K562 (cell line): ENCODE results near the gene PPP6C. TPM values are rescaled to one million over a fixed set of nuclear protein-coding genes. Genes with fewer than 3 reads are reported as not detected.

Experiments
- ADNP ChIP-seq: fragments of 200-800 bp; sonication (Bioruptor generic); IDR thresholded peaks from 2 replicates; pipeline ENCODE4 v1.6.1; 2016; ENCODE audit warnings: missing genetic modification characterization, missing compliant biosample characterization
- ARID2 ChIP-seq: fragments of 450-650 bp; IDR thresholded peaks from 2 replicates; pipeline ENCODE4 v1.6.1; 2017; ENCODE audit warnings: antibody characterized with exemption, mild to moderate bottlenecking
- BDP1 ChIP-seq: IDR thresholded peaks from 3 replicates; pipeline ENCODE4 v1.6.1; 2011; ENCODE audit not compliant: insufficient read length, insufficient read depth
- CBX2 ChIP-seq: fragments of 200-600 bp; sonication (generic); IDR thresholded peaks from one replicate; pipeline ENCODE4 v1.6.1; 2012; ENCODE audit warnings: mild to moderate bottlenecking, low read length, inconsistent platforms; ENCODE audit not compliant: insufficient read depth, poor library complexity, severe bottlenecking
- CSDE1 ChIP-seq, 2 experiments: fragments of 450-650 bp; IDR thresholded peaks; 2 replicates each; pipeline ENCODE4 v1.6.1; 2016; ENCODE audit warnings: mild to moderate bottlenecking in 1 of 2
- DDX20 ChIP-seq: fragments of 450-650 bp; IDR thresholded peaks from 2 replicates; pipeline ENCODE4 v1.6.1; 2016; ENCODE audit warnings: missing genetic modification characterization, low read depth, mild to moderate bottlenecking, missing compliant biosample characterization, moderate library complexity
- ERF ChIP-seq: fragments of 450-650 bp; formaldehyde crosslinking; IDR thresholded peaks from 2 replicates; pipeline ENCODE4 v1.4.0; 2020; ENCODE audit warnings: mild to moderate bottlenecking, mixed read lengths
- FOXM1 ChIP-seq, 2 experiments: fragments of 450-650 bp in 1 of 2; sonication (generic) in 1 of 2; formaldehyde crosslinking in 1 of 2; IDR thresholded peaks; 2 replicates each; pipeline versions ENCODE4 v1.6.1 to v1.9.0; 2017 to 2022; ENCODE audit warnings: low read depth in 2 of 2, mild to moderate bottlenecking in 2 of 2, missing genetic modification reagents in 1 of 2, moderate library complexity in 1 of 2
- HDAC8 ChIP-seq: fragments of 450-650 bp; IDR thresholded peaks from 2 replicates; pipeline ENCODE4 v1.6.1; 2016; ENCODE audit warnings: mild to moderate bottlenecking, missing genetic modification characterization, moderate library complexity, missing compliant biosample characterization
- KDM5B ChIP-seq: fragments of 200-600 bp; sonication (generic); IDR thresholded peaks from 2 replicates; pipeline ENCODE4 v1.6.1; 2012; ENCODE audit warnings: low read depth, mild to moderate bottlenecking, moderate library complexity, low read length, control low read depth, inconsistent platforms; ENCODE audit not compliant: insufficient replicate concordance
- KLF16 ChIP-seq: IDR thresholded peaks from 2 replicates; pipeline ENCODE4 v1.6.1; 2016; ENCODE audit warnings: antibody characterized with exemption
- MAX ChIP-seq: sonication (generic); formaldehyde crosslinking; IDR thresholded peaks from 2 replicates; pipeline ENCODE4 v1.9.0; 2022; ENCODE audit warnings: mild to moderate bottlenecking, missing genetic modification reagents
- NCOA1 ChIP-seq: fragments of 450-650 bp; IDR thresholded peaks from 2 replicates; pipeline ENCODE4 v1.6.1; 2016; ENCODE audit warnings: low read depth
- NFYB ChIP-seq: IDR thresholded peaks from 2 replicates; pipeline ENCODE4 v1.6.1; 2011; ENCODE audit warnings: mild to moderate bottlenecking, moderate library complexity; ENCODE audit not compliant: insufficient read length; ENCODE audit errors: extremely low read depth
- NR2F6 ChIP-seq: fragments of 450-650 bp; formaldehyde crosslinking; IDR thresholded peaks from 2 replicates; pipeline ENCODE4 v1.4.0; 2020; ENCODE audit warnings: mild to moderate bottlenecking
- RBM25 ChIP-seq: fragments of 200-400 bp; formaldehyde crosslinking; IDR thresholded peaks from 2 replicates; pipeline ENCODE4 v1.6.1; 2018; ENCODE audit warnings: low read length, low read depth, moderate library complexity; ENCODE audit not compliant: severe bottlenecking
- RFX7 ChIP-seq: fragments of 250-450 bp; sonication (Bioruptor Pico); IDR thresholded peaks from 2 replicates; pipeline ENCODE4 v1.5.1; 2021; ENCODE audit warnings: mild to moderate bottlenecking
- SMARCE1 ChIP-seq: fragments of 450-650 bp; IDR thresholded peaks from 2 replicates; pipeline ENCODE4 v1.7.1; 2016; ENCODE audit warnings: mild to moderate bottlenecking
- SUPT5H ChIP-seq: fragments of 450-650 bp; IDR thresholded peaks from 2 replicates; pipeline ENCODE4 v1.6.1; 2016
- TOE1 ChIP-seq, 2 experiments: fragments of 450-650 bp in 1 of 2; sonication (generic) in 1 of 2; formaldehyde crosslinking in 1 of 2; IDR thresholded peaks; 2 replicates each; pipeline versions ENCODE4 v1.7.1 to v1.8.0; 2016 to 2022; ENCODE audit warnings: borderline replicate concordance in 2 of 2, mild to moderate bottlenecking in 2 of 2, antibody characterized with exemption in 1 of 2, inconsistent platforms in 1 of 2, low read depth in 1 of 2, missing genetic modification reagents in 1 of 2, moderate library complexity in 1 of 2
- ZBTB12 ChIP-seq: fragments of 250-450 bp; sonication (Bioruptor Pico); IDR thresholded peaks from 2 replicates; pipeline ENCODE4 v1.4.0; 2020
- ZNF311 ChIP-seq: fragments of 250-450 bp; sonication (Bioruptor Pico); IDR thresholded peaks from 2 replicates; pipeline ENCODE4 v1.4.0; 2020; ENCODE audit warnings: mild to moderate bottlenecking, moderate library complexity
- ZNF589 ChIP-seq: fragments of 200-800 bp; sonication (Bioruptor generic); IDR thresholded peaks from 2 replicates; pipeline ENCODE4 v1.6.1; 2016; ENCODE audit warnings: low read depth, missing genetic modification characterization, missing compliant biosample characterization
- ZNF707 ChIP-seq: fragments of 250-450 bp; sonication (Bioruptor Pico); conservative IDR thresholded peaks from 2 replicates; pipeline ENCODE4 v1.8.0; 2022; ENCODE audit warnings: inconsistent platforms, mild to moderate bottlenecking, moderate library complexity
- ZNF766 ChIP-seq: fragments of 200-800 bp; sonication (Bioruptor generic); conservative IDR thresholded peaks from 2 replicates; pipeline ENCODE4 v1.6.1; 2016; ENCODE audit warnings: missing genetic modification characterization, missing compliant biosample characterization
- polyA plus RNA-seq, 8 experiments: library from polyadenylated mRNA; depleted of rRNA in 4 of 8; stranded (reverse) in 5 of 8; unstranded in 3 of 8; fragments of >200 nt; fragmentation: Nextera tagmentation in 2 of 8; fragmentation: Illumina TruSeq in 1 of 8; extraction: Ambion mirVana in 2 of 8; extraction: Trizol in 1 of 8; gene quantifications; 2 replicates each; pipeline versions ENCODE4 v1.2.1 to v1.2.3, GENCODE V29; 2011 to 2014; ENCODE audit warnings: inconsistent platforms in 1 of 8, missing spikeins in 1 of 8
- total RNA-seq, 7 experiments: library from RNA; depleted of rRNA in 6 of 7; stranded (reverse); fragments of >200 nt in 6 of 7; fragmentation: Illumina TruSeq in 2 of 7; extraction: Trizol in 2 of 7; gene quantifications; 2 replicates each; pipeline versions ENCODE4 v1.2.1 to v1.2.3, GENCODE V29; 2011 to 2021; ENCODE audit warnings: low replicate concordance in 1 of 7
- TF ChIP-seq, protein P1 (sequence below): fragments of 450-650 bp; conservative IDR thresholded peaks from 2 replicates; pipeline ENCODE4 v1.6.1; 2016; ENCODE audit warnings: missing genetic modification characterization, low read depth, mild to moderate bottlenecking, missing compliant biosample characterization, moderate library complexity

Gene PPP6C
- total and polyA plus RNA-seq, 9 of the 15 experiments (the other 6 are each of a cell fraction or from before 2014, with no cell fraction given) = 18.8 to 44.8 (median 38.3) TPM

GRCh38 chr9:125143377-125144090 lies 46.1 kb downstream of the PPP6C start, which contains the start of gene SCAI (continued):
- TF ChIP-seq ADNP (no peak), BDP1 (no peak), ZNF707 (no peak), ZNF311 (CRISPR knock-in tag) (no peak), DDX20 (tag) (no peak), CSDE1 (IDR thresholded peaks at IDR 0.05) (no peak), ERF (0 out of 2 replicates have a peak, but pooled peaks have one; percentile 53), TOE1 (IDR thresholded peaks at IDR 0.05; ENCODE audit: borderline replicate concordance) (peak; percentile 39; the same call in 1 of the 2 replicates), TOE1 (CRISPR knock-in tag; IDR thresholded peaks at IDR 0.05; ENCODE audit: borderline replicate concordance, low read depth) (no peak), ZBTB12 (CRISPR knock-in tag) (no peak), NFYB (peak; percentile 81), CBX2 (no peak), NCOA1 (no peak), SUPT5H (no peak), RFX7 (CRISPR knock-in tag) (no peak), KLF16 (peak; percentile 54; the same call in 1 of the 2 replicates), NR2F6 (CRISPR knock-in tag) (no peak), KDM5B (peak; percentile 42), SMARCE1 (no peak), ZNF589 (CRISPR knock-in tag) (no peak), ARID2 (no peak; the same call in 1 of the 2 replicates), HDAC8 (tag) (no peak), FOXM1 (IDR thresholded peaks at IDR 0.05; ENCODE audit: low read depth) (no peak), FOXM1 (CRISPR knock-in tag; IDR thresholded peaks at IDR 0.05; ENCODE audit: low read depth) (no peak), RBM25 (peak; percentile 98), MAX (CRISPR knock-in tag) (peak; percentile 62; the same call in 1 of the 2 replicates), ZNF766 (CRISPR knock-in tag) (no peak)
- TF ChIP-seq, protein P1, sequence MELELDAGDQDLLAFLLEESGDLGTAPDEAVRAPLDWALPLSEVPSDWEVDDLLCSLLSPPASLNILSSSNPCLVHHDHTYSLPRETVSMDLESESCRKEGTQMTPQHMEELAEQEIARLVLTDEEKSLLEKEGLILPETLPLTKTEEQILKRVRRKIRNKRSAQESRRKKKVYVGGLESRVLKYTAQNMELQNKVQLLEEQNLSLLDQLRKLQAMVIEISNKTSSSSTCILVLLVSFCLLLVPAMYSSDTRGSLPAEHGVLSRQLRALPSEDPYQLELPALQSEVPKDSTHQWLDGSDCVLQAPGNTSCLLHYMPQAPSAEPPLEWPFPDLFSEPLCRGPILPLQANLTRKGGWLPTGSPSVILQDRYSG (tag) = no peak
